NK-92 (cell line): ENCODE data around the gene PDXK.

ENCODE experiments used
- DNase-seq: peaks from one replicate; lab custom pipeline; 2025; ENCODE audit not compliant: unreplicated experiment; lab: John Stamatoyannopoulos, UW

The PDXK gene

DNA sequence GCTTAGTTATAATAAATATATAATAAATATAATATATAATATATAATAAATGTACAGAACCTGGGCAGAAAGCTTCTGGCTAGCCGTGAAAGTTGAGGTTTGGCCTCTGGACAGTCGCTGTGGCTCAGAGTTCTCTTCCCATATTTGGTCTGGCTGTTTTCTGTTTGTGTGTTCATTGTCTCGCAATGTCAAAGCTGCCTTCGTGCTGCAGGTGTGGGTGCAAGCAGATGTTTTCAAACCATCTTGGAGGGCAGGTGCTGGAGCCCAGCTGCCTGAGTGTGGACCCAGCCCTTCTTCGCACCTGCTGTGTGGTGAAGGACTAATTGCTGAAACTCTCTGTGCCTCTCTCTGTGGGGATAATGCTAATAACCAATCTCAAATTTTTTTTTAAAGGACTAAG, 60.7 kb downstream of the PDXK start:
- no peak for DNase-seq

DNA sequence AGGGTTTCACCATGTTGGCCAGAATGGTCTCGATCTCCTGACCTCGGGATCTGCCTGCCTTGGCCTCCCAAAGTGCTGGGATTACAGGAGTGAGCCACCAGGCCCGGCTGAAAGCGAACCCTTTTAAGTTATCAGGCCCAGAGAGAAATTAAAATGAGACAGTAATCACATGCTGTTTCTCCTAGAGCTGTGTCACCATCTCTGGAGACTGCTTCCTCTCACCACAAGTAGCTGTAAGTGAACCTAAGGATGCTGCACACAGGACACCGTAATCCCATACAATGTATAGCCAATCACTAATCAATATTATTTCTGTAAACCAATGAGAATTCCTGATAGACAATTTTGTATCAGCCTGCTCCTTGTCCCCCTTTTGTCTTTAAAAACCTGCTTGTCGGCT, 62.9 kb downstream of the PDXK start:
- DNase-seq = no peak

DNA sequence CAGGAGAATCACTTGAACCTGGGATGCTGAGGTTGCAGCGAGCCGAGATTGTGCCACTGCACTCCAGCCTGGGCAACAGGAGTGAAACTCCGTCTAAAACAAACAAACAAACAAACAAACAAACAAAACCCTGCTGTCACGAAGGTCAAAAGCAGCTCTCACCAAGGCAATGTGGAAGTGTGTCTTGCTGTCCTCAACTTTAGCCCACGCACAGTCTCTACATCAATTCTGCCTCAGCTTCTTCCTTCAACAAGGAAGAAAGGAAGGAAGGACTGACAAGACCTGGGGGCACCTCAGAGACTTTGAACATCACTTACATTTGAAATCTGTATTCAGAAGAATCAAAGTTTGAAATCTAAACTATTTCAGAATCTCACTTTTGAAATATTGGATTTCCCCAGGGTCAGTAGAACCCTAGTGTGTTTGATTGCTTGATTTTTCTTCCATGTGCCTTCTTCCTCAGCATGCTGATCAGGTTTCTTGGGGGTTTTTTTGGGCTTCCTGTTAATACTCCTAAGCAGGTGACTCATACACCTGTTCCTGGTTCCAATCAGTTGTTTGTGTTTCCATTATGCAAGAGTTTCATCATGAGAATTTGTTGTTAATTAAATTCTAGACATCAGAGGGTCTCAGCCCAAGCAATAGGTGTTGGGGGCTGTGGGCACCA, 63.6 kb downstream of the PDXK start:
- DNase-seq = no peak

DNA sequence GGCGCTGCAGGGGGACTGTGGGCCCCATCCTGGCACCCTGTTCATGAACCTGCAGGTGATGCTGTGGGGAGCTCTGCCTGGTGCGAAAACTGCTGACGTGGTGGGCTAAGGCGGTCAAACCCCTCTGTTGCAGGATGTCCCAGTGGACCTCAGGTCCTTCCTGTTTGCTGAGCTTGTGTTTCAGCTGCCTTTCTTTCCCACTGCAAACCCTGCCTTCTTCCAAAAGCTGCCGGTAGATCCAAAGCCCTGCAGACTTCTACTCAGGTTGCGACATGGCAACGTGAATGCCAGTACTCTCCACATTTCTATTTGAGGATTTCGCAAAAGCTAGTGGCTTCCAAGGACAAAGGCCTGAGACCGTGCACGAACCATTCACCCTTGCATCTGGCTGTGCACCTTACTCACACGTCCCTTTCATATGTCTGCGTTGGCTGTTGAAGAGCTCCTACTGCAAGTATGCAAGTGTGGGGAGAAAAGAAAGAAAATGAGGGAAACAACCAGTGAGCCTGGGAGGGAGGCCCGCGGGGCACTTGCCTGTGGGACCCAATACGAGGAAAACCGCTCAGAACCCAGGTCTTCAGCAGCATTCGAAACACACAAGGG, 64.3 kb downstream of the PDXK start:
- no peak for DNase-seq

DNA sequence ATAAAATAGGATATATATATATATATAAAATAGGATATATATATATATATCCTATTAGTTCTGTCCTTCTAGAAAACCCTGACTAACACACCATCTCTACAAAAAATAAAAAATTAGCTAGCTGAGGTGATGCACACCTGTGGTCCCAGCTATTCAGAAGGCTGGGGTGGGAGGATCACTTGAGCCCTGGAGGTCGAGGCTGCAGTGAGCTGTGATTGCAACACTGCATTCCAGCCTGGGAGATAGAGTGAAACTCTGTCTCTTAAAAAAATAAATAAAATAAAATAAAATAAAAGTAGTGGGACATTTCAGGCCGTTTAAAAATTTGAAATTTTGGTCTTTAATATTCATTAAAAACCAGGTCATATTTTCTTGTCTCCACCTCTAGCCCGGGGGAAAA, 66.2 kb downstream of the PDXK start:
- DNase-seq = no peak

DNA sequence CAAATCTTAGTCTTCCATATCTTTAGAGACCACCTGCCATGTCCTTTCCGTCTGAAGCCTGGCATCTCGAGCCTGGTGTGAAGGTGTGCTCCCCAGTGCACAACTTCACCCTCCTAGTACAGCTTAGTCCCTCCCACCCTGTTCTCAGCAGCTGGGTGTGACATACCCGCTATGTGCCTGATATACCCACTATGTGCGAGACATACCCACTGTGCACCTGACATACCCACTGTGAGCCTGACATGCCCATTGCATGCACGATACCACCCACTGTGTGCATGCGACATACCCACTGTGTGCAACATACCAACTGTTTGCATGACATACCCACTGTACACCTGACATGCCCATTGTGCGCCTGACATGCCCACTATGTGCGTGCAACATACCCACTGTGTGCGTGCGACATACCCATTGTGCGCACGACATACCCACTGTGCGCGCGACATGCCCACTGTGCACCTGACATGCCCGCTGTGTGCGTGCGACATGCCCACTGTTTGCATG, 67.4 kb downstream of the PDXK start:
- no peak for DNase-seq

DNA sequence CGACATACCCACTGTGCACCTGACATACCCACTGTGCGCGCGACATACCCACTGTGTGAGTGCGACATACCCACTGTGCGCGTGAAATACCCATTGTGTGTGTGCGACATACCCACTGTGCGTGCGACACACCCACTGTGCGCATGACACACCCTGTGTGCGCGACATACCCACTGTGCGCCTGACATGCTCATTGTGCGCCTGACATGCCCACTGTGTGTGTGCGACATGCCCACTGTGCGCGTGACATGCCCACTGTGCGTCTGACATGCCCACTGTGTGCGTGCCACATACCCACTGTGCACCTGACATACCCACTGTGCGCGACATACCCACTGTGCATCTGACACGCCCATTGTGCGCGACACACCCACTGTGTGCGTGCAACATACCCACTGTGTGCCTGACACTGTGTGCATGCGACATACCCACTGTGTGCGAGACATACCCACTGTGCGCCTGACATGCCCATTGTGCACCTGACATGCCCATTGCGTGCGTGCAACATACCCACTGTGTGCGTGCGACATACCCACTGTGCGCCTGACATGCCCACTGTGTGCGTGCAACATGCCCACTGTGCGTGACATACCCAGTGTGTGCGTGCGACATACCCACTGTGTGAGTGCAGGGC, 68.0 kb downstream of the PDXK start:
- DNase-seq = no peak

DNA sequence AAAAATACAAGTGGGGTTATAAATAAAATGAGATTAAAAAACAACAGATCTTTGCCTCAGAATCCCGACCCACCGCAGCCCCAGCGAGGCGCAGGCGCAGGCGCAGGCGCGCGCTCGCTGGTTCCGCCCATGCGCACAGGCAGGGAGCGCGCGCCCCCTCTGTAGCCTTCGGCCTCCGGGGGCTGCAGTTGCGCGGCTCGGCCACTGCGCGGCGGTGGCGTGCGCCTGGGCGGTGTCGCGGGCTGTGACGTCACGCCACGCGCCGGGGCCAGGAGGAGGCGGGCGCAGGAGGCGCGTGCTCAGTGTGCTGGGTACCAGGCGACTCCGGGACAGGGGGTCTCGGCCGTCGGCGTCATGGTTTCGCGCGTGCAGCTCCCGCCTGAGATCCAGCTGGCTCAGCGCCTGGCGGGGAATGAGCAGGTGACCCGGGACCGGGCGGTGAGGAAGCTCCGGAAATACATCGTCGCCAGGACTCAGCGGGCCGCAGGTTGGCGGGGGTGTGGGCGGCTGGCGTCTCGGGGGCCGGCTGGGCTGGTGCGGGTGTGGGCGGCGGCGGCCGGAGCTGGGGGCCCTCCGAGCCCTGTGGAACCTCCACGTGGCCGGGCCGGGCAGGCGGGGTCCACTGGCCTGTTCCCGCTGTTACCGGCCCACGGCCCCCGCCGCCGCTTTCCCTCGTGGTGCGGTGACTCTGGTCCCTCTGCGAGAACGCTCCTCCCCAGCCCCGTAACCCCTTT, 70.5 kb downstream of the PDXK start, which contains the start of gene RRP1:
Gene RRP1 (plus strand): TSS at position 302 of the 734 bp plus-strand sequence. CDS start 53 bp downstream, at position 355.
- DNase-seq = peak; percentile 60

DNA sequence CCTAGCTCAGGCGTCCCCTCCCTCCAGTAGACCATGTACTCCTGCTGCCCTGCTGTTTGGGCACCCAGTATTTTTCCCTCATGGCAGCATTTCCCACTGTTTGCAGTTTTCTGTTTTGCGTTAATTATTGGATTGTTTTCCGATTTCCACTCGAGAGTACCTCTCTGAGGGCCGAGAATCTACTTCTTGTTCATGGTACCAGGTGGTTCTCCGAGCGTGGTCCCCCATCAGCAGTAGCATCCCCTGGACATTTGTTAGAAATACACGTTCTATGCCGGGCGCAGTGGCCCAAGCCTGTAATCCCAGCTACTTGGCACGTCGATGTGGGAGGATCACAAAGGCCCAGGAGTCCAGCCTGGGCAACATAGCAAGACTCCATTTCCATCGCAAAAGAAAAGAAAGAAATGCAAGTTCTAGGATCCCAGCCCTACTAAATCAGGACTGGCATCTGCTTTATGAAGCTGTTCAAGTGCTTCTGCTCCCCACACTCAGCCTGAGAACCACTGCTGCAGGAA, 71.1 kb downstream of the PDXK start:
- no peak for DNase-seq

DNA sequence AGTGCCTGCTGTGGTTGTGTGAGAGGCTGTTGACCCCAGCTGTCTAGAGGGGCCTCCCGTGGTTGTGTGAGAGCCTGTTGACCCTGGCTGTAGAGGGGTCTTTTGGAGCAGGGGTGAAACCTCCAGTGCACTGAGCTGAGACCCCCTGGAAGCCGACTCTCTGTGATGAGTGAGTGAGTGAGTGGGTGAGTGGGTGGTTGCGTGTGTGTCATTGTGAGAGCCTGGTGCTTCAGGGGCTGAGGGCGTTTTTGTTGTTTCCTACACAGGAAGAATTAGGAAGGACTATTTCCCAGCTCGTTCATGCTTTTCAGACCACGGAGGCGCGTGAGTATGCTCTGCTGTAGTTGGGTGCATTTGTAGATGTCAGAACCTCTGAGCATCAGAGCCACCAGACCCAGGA, 73.5 kb downstream of the PDXK start:
- no peak for DNase-seq

DNA sequence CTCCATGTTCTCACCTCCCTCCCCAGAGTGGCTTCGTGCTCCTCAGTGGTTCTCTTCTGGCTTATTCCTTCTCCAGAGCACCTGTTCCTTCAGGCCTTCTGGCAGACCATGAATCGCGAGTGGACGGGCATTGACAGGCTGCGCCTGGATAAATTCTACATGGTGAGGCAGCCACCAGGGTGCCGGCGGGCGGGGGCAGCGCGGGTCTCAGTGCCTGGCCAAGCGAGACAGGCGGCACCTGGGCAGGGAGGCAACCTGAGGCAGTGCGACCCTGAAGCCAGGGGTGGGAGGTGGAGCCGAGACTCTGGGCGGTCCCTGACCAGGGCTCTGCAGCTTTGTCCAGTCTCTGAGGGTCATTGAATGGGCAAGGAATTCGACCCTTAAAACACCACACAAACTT, 74.3 kb downstream of the PDXK start:
- DNase-seq = no peak

DNA sequence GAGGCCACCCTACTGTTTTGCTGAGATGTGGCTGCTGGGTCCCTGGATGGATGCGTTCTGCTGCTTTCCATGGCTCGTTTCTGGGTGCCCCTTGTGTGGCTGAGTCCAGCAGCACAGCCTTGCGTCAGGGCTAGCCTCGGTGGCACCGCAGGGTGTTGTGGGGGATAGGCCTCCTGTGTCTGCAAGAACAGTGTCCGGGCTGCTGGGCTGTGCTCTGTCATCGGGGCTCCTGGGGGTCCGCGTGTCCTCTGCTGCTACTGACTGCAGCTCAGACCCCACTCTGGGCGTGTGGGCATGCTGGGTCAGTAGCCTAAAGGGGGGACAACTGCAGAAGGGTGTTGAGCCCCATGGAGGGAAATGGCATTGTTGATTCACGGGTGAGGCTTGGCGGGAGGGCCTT, 75.4 kb downstream of the PDXK start:
- no peak for DNase-seq

DNA sequence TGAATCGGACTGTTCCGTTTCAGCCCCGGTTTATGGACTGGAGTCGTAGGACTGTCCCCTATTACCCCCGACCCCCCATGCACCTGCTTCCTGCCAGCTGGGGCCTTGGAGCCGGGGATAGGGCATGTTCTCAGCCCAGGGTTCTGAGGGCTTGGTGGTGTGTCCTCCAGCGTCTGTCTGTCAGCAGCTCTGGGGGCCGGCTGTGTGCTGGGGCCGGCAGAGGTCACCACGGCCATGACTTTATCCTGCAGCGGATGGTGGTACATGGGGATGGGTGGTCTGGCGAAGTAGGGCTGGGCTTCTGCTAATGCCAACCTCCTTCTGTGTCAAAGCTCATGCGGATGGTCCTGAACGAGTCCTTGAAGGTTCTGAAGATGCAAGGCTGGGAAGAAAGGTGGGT, 75.9 kb downstream of the PDXK start:
- no peak for DNase-seq

DNA sequence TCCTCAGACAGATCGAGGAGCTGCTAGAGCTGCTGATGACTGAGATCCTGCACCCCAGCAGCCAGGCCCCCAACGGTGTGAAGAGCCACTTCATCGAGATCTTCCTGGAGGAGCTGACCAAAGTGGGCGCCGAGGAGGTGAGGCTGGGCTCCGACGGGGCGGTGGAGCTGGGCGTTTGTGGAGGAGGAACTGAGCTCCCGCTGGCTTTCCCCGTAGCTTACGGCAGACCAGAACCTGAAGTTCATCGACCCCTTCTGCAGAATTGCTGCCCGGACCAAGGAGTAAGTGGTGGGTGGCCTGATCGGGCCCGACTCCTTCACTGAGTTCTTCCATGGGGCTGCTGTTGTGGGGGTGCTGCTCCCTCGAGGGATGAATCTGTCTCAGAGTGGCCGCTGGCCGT, 78.5 kb downstream of the PDXK start:
- DNase-seq = no peak

DNA sequence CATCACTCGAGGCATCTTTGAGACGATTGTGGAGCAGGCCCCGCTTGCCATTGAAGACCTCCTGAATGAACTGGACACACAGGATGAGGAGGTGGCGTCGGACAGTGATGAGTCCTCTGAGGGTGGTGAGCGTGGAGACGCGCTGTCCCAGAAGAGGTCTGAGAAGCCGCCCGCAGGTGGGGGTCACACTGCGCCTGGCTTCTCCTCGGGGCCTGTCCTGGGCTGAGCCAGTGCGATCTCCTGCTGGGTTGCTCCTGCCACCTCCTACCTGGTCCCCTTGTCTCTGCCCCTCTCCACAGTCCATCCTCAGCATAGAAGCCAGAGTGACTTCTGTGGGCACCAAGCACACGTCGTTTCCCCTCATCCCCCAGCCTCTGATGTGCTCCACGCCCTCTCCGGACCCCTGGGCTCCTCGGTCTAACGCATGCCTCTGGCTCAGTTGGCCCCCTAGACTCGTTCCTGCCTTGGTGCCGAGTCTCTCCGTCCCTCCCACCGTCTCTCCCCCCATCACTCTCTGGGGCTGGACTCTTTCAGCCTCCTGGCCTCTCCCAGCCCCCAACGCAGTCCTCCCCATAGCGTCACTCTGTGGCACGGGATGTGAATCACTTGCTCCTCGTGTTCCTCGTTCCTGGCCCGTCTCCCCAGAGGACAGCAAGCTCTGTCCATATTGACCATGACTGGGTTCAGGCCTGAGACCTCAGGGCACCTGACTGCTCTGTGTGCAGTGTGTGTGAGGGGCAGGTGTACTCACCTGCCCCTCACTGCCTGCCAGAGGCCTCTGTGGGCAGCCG, 79.2 kb downstream of the PDXK start:
- no peak for DNase-seq

DNA sequence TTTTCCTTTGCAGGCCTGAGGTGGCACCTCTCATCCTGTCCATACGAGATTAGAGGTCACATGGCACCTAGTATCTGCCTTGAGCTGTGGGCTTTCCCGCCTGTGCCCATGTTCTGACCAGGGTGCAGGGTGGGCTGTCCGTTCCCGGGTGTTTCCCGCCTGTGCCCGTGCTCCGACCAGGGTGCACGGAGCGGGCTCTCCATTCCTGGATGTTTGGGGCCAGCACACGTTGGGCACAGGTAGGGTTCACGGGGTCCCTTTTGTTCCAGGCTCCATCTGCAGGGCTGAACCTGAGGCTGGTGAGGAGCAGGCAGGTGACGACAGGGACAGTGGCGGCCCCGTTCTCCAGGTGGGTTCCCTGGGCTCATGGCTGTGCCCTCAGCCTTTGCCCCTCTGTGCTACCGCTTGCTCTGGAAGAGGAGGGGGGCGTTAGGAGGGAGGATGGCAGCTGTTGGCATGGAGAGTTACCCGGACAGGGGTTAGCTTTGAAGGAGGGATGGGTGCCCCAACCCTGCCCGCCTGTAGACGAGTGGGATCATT, 80.4 kb downstream of the PDXK start:
- no peak for DNase-seq

DNA sequence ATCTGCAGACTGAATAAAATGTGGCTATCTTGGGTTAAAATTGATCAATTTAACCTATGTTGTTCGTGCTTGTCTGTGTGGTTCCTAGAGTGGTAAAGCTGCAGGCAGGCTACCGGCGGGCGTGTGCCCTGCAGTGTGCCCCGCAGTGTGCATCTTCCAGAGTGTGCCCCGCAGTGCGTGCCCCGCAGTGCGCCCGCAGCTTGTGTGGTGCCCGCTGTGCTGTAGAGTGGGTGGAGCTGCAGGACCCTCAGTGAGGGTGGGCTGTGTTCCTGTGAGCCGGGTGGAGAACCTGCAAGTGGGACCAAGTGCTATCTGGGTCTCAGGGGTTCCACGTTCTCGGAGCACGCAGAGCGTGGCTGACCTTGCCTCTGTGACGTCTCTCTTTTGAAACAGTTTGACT, 81.2 kb downstream of the PDXK start:
- no peak for DNase-seq

DNA sequence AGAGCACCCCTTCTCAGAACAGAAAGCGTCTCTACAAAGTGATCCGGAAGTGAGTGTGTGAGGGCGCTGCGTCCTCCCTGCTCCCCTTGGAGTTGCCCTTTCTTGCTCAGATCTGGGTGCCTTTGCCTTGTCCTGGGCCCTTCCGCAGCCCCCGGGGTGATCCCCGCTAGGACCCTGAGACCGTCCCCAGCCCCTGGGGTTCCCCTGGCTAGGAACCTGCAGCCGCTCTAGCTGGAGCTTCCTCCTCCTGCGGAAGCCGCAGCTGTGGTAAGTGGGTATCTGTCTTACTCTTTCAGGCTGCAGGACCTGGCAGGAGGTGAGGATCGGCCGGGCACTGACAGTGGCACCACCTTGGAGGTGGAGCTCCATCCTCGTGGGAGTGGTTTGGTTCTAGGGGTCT, 81.6 kb downstream of the PDXK start:
- DNase-seq = no peak

DNA sequence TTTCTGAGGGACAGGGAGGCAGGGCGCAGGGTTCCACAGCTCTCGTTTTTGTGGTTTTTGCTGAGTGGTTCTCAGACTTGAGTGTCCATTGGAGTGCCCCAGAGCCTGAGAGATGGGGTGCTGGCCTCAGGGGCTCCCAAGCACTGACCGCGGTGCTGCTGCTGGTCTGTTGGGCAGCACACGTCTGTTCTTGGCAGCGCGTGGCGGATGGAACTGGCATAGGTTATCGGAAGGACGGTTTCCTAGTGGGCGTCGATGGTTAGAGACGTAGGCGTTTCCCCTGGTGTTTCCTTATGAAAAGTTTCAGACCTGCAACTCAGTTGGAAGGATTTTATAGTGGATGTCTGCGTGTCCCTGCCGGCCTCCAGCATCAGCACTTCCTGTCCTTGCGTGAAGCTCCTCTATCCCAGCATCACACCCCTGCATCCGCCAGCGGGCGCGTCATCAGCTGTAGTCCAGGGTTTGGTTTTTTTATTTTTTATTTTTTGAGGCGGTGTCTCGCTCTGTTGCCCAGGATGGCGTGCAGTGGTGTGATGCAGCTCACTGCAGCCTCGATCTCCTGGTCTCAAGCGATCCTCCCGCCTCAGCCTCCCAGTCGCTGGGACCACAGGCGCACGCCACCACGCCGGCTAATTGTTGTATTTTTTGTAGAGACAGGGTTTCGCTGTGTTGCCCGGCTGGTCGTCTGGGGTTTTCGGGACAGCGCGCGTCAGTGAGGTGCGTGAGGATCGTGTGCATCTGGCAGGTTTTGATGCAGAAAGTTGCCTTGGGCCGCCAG, 82.3 kb downstream of the PDXK start:
- no peak for DNase-seq
